GM12878 (cell line): Measurements from ENCODE around the gene PEAR1. TPM values are rescaled to one million over a fixed set of nuclear protein-coding genes. Genes with fewer than 3 reads are reported as not detected.

Source experiments
- ATAC-seq: fragments of 200-7000 bp; cut with Tn5 transposase; 3 replicates; pipeline ENCODE4 v1.9.1; 2020; ENCODE audit warnings: mild to moderate bottlenecking, moderate library complexity
- BruUV-seq: library from RNA; stranded (reverse); fragments of 400-500 nt; replicated peaks from 2 replicates; lab custom pipeline; 2021; lab: Mats Ljungman, UMichigan
- CTCF ChIA-PET: fragments of 300-600 bp; sonication (Branson Sonifier 250); formaldehyde crosslinking; extraction: SDS; loops from one replicate; lab custom pipeline; 2021; ENCODE audit warnings: inconsistent platforms; lab: Yijun Ruan, JAX
- POLR2A ChIA-PET: fragments of 350-600 bp; formaldehyde crosslinking; extraction: SDS; loops from one replicate; lab custom pipeline; 2021; ENCODE audit warnings: inconsistent platforms; lab: Charles Lee
- RAD21 ChIA-PET: fragments of 300-600 bp; sonication (Branson Sonifier 250); formaldehyde crosslinking; loops from one replicate; lab custom pipeline; 2023; ENCODE audit warnings: antibody characterized with exemption; ENCODE audit not compliant: unreplicated experiment; lab: Charles Lee
- SMC1A ChIA-PET: fragments of 300-600 bp; sonication (Branson Sonifier 250); formaldehyde crosslinking; loops from one replicate; lab custom pipeline; 2023; ENCODE audit not compliant: unreplicated experiment, uncharacterized antibody; lab: Charles Lee
- DNase-seq: peaks from one replicate; pipeline ENCODE4 v3.0.0-alpha.2; 2011; ENCODE audit warnings: low read depth, low spot score
- FAIRE-seq: peaks from 3 replicates; lab custom pipeline; 2011; peaks lifted over from hg19 to GRCh38; lab: Jason Lieb, UNC
- H2AFZ ChIP-seq: 2 replicates; pipeline ENCODE4 v1.6.0; 2011; ENCODE audit warnings: low read depth, low read length, control low read depth; ENCODE audit not compliant: control insufficient read depth
- H3K27ac ChIP-seq: 2 replicates; pipeline ENCODE4 v1.5.1; 2011; ENCODE audit warnings: control low read depth; ENCODE audit not compliant: control insufficient read depth, insufficient read depth
- H3K27me3 ChIP-seq, 2 experiments: replicated peaks in 1 of 2; 2 replicates each; pipeline versions ENCODE4 v1.6.0 to v1.6.1; 2011; ENCODE audit warnings: low read length in 1 of 2; ENCODE audit not compliant: control insufficient read depth in 2 of 2, insufficient read depth in 2 of 2
- H3K36me3 ChIP-seq, 2 experiments: 2 replicates each; pipeline ENCODE4 v1.5.1; 2011; ENCODE audit warnings: low read length in 1 of 2; ENCODE audit not compliant: control insufficient read depth in 2 of 2, insufficient read depth in 2 of 2
- H3K4me1 ChIP-seq: 2 replicates; pipeline ENCODE4 v1.6.1; 2011; ENCODE audit warnings: mild to moderate bottlenecking, low read length, moderate library complexity, mixed read lengths; ENCODE audit not compliant: control insufficient read depth, insufficient read depth
- H3K4me2 ChIP-seq: 2 replicates; pipeline ENCODE4 v1.6.0; 2011; ENCODE audit warnings: control low read depth; ENCODE audit not compliant: control insufficient read depth, insufficient read depth
- H3K4me3 ChIP-seq: fragments of 200-600 bp; sonication (generic); 2 replicates; pipeline ENCODE4 v1.5.1; 2016
- H3K79me2 ChIP-seq: 2 replicates; pipeline ENCODE4 v1.6.0; 2011; ENCODE audit warnings: low read length; ENCODE audit not compliant: control insufficient read depth, insufficient read depth
- H3K9ac ChIP-seq: 2 replicates; pipeline ENCODE4 v1.8.0; 2011; ENCODE audit warnings: low read length, control low read depth, mixed read lengths; ENCODE audit not compliant: control insufficient read depth, insufficient read depth
- H3K9me3 ChIP-seq: replicated peaks from 3 replicates; pipeline ENCODE4 v1.5.1; 2011; ENCODE audit warnings: mild to moderate bottlenecking, low read length; ENCODE audit not compliant: control insufficient read depth, insufficient read depth
- H4K20me1 ChIP-seq: 2 replicates; pipeline ENCODE4 v1.6.0; 2011; ENCODE audit not compliant: control insufficient read depth, insufficient read depth
- EED ChIP-seq: sonication (generic); IDR thresholded peaks from 2 replicates; pipeline ENCODE4 v1.6.1; 2016; ENCODE audit warnings: antibody characterized with exemption, low read depth
- FOXK2 ChIP-seq: fragments of 450-650 bp; IDR thresholded peaks from 2 replicates; pipeline ENCODE4 v1.6.1; 2017; ENCODE audit warnings: mild to moderate bottlenecking, moderate library complexity
- HDGF ChIP-seq: fragments of 450-650 bp; IDR thresholded peaks from 2 replicates; pipeline ENCODE4 v1.6.1; 2016; ENCODE audit warnings: antibody characterized with exemption
- NFIC ChIP-seq: IDR thresholded peaks from 2 replicates; pipeline ENCODE4 v1.6.1; 2012; ENCODE audit warnings: low read depth, mild to moderate bottlenecking, inconsistent platforms, low read length, moderate library complexity
- NFYA ChIP-seq: IDR thresholded peaks from 2 replicates; pipeline ENCODE4 v1.6.1; 2011; ENCODE audit warnings: low read depth, mild to moderate bottlenecking, low read length, improper control_type of control experiment, borderline replicate concordance
- PBX3 ChIP-seq: IDR thresholded peaks from 2 replicates; pipeline ENCODE4 v1.6.1; 2011; ENCODE audit warnings: mild to moderate bottlenecking, low read depth, low read length, moderate library complexity; ENCODE audit not compliant: insufficient replicate concordance
- POLR2A ChIP-seq: IDR thresholded peaks from 2 replicates; pipeline ENCODE4 v1.6.1; 2011; ENCODE audit warnings: low read depth, mild to moderate bottlenecking, low read length
- POU2F2 ChIP-seq: IDR thresholded peaks from 3 replicates; pipeline ENCODE4 v1.6.1; 2011; ENCODE audit warnings: low read depth, mild to moderate bottlenecking, low read length, borderline replicate concordance
- RAD21 ChIP-seq: IDR thresholded peaks from 2 replicates; pipeline ENCODE4 v1.6.1; 2011; ENCODE audit warnings: mild to moderate bottlenecking, low read depth, low read length, moderate library complexity; ENCODE audit not compliant: insufficient read depth
- RELA ChIP-seq: fragments of 450-650 bp; IDR thresholded peaks from 2 replicates; pipeline ENCODE4 v1.8.0; 2014; ENCODE audit warnings: borderline replicate concordance; ENCODE audit not compliant: partially characterized antibody
- SMC3 ChIP-seq: IDR thresholded peaks from 2 replicates; pipeline ENCODE4 v1.6.1; 2011; ENCODE audit warnings: low read length, improper control_type of control experiment, borderline replicate concordance
- SP1 ChIP-seq: IDR thresholded peaks from one replicate; pipeline ENCODE4 v1.6.1; 2011; ENCODE audit warnings: low read depth, low read length
- SRF ChIP-seq, 2 experiments: IDR thresholded peaks; 2 replicates each; pipeline ENCODE4 v1.6.1; 2011; ENCODE audit warnings: low read depth in 2 of 2, low read length in 2 of 2, mild to moderate bottlenecking in 1 of 2, moderate library complexity in 1 of 2
- SUPT20H ChIP-seq: IDR thresholded peaks from 2 replicates; pipeline ENCODE4 v1.6.1; 2011; ENCODE audit warnings: low read depth, mild to moderate bottlenecking, low read length, moderate library complexity, borderline replicate concordance; ENCODE audit not compliant: control insufficient read depth
- TCF7 ChIP-seq: IDR thresholded peaks from 2 replicates; pipeline ENCODE4 v1.6.1; 2014; ENCODE audit warnings: antibody characterized with exemption, borderline replicate concordance
- ZNF384 ChIP-seq: IDR thresholded peaks from 2 replicates; pipeline ENCODE4 v1.6.1; 2012; ENCODE audit warnings: low read depth, mild to moderate bottlenecking, low read length, improper control_type of control experiment, borderline replicate concordance
- WGBS: methylation state at CpG from one replicate; pipeline ENCODE4 v1.1.6; 2016; ENCODE audit warnings: low lambda C conversion rate; ENCODE audit not compliant: insufficient replicate concordance, insufficient coverage; ENCODE audit errors: missing lambda C conversion rate; 5-methylcytosine and 5-hydroxymethylcytosine counted together
- in situ Hi-C: fragments of 300-500 bp; cut with MboI; formaldehyde crosslinking; loops from 9 replicates; pipeline ENCODE4 v1.14.3; 2018; ENCODE audit warnings: mixed read lengths
- intact Hi-C: fragments of 100-400 bp; cut with micrococcal nuclease; formaldehyde crosslinking; loops from one replicate; pipeline ENCODE4 v1.14.2; 2022; ENCODE audit not compliant: unreplicated experiment
- polyA plus RNA-seq, 11 experiments: library from polyadenylated mRNA; depleted of rRNA in 4 of 11; unstranded in 6 of 11; stranded (reverse) in 5 of 11; fragments of >200 nt; fragmentation: Nextera tagmentation in 4 of 11; fragmentation: Illumina TruSeq in 1 of 11; extraction: Ambion mirVana in 4 of 11; extraction: Trizol in 1 of 11; gene quantifications; 1 replicate in 1 of 11; 2 replicates in 10 of 11; pipeline versions ENCODE4 v1.2.1 to v1.2.3, GENCODE V29; 2011 to 2016; ENCODE audit warnings: inconsistent platforms in 2 of 11, missing spikeins in 2 of 11, low read depth in 1 of 11
- total RNA-seq, 4 experiments: library from RNA; depleted of rRNA in 3 of 4; stranded (reverse); fragments of >200 nt in 3 of 4; fragmentation: Illumina TruSeq in 1 of 4; extraction: Trizol in 1 of 4; gene quantifications; 2 replicates each; pipeline versions ENCODE4 v1.2.1 to v1.2.3, GENCODE V29; 2013 to 2021
- TF ChIP-seq, protein P1 (sequence below): IDR thresholded peaks from 2 replicates; pipeline ENCODE4 v1.6.1; 2011; ENCODE audit warnings: low read depth, low read length, improper control_type of control experiment, borderline replicate concordance
- TF ChIP-seq, protein P2 (sequence below): fragments of 150-350 bp; IDR thresholded peaks from 2 replicates; pipeline ENCODE4 v1.6.1; 2016; ENCODE audit warnings: low read depth, low read length

PEAR1 gene
- total and polyA plus RNA-seq, 10 of the 15 experiments (the other 5 are each of a cell fraction or from before 2014, with no cell fraction given), result not detected

DNA sequence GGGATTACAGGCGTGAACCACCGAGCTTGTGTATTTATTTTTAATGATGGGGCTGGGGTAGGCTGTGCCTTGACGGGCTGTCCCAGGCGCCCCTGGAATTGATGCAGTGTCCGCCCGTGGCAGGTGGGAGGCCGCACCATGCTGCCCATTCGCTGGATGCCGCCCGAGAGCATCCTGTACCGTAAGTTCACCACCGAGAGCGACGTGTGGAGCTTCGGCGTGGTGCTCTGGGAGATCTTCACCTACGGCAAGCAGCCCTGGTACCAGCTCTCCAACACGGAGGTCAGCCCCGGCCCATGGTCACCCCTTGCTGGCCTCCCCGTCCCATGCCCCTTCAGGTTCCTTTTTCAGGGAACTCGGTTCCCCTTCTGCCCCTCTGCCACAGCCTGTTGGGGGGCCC is 13.6 kb upstream of the PEAR1 start:
- DNase-seq, result no peak
- Histone ChIP-seq H3K79me2 (no peaks in the 10 kb centered on the region), H3K36me3 (no peaks in the 10 kb centered on the region), H3K4me2 (no peak overlapping the region), H3K4me1 (no peaks in the 10 kb centered on the region), H3K9me3 (no peaks in the 10 kb centered on the region), H3K4me3 (no peak overlapping the region), H3K27me3 (peaks cover 0 to 13% of the 10 kb centered on the region in 2 experiments; a peak in 3 of 4 replicates), H3K27ac (no peak overlapping the region), H4K20me1 (no peaks in the 10 kb centered on the region), H2AFZ (no peak overlapping the region), H3K9ac (no peak overlapping the region)
- WGBS, result 44% methylated on average over 21 of the region's 21 CpGs
- no TSS peak for BruUV-seq
- intact Hi-C loops (no loop called here), in situ Hi-C loops (no loop called here)
- ChIA-PET RAD21 (no interaction called here), SMC1A (interaction anchor here (1.2 kb wide), 1 partner anchor 9 kb away, joined by 3 read pairs; no protein-coding TSS in a partner anchor), POLR2A (no interaction called here), CTCF (interaction anchor here (1.5 to 2.4 kb wide), 2 partner anchors 11 to 154 kb away, joined by 4 to 13 read pairs; no protein-coding TSS in a partner anchor)
- FAIRE-seq, result no peak
- ATAC-seq, result no peak
- no peak for TF ChIP-seq HDGF
- TF ChIP-seq NFYA, result no peak
- TF ChIP-seq PBX3, result no peak
- TF ChIP-seq TCF7, result no peak
- TF ChIP-seq SMC3, result no peak
- no peak for TF ChIP-seq SRF (IDR thresholded peaks at IDR 0.05; ENCODE audit: low read depth in 2 of 2, low read length in 2 of 2)
- TF ChIP-seq NFIC, result no peak
- no peak for TF ChIP-seq RAD21
- no peak for TF ChIP-seq POLR2A
- TF ChIP-seq ZNF384, result no peak
- TF ChIP-seq, protein P1, sequence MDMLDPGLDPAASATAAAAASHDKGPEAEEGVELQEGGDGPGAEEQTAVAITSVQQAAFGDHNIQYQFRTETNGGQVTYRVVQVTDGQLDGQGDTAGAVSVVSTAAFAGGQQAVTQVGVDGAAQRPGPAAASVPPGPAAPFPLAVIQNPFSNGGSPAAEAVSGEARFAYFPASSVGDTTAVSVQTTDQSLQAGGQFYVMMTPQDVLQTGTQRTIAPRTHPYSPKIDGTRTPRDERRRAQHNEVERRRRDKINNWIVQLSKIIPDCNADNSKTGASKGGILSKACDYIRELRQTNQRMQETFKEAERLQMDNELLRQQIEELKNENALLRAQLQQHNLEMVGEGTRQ, result no peak
- TF ChIP-seq, protein P2, sequence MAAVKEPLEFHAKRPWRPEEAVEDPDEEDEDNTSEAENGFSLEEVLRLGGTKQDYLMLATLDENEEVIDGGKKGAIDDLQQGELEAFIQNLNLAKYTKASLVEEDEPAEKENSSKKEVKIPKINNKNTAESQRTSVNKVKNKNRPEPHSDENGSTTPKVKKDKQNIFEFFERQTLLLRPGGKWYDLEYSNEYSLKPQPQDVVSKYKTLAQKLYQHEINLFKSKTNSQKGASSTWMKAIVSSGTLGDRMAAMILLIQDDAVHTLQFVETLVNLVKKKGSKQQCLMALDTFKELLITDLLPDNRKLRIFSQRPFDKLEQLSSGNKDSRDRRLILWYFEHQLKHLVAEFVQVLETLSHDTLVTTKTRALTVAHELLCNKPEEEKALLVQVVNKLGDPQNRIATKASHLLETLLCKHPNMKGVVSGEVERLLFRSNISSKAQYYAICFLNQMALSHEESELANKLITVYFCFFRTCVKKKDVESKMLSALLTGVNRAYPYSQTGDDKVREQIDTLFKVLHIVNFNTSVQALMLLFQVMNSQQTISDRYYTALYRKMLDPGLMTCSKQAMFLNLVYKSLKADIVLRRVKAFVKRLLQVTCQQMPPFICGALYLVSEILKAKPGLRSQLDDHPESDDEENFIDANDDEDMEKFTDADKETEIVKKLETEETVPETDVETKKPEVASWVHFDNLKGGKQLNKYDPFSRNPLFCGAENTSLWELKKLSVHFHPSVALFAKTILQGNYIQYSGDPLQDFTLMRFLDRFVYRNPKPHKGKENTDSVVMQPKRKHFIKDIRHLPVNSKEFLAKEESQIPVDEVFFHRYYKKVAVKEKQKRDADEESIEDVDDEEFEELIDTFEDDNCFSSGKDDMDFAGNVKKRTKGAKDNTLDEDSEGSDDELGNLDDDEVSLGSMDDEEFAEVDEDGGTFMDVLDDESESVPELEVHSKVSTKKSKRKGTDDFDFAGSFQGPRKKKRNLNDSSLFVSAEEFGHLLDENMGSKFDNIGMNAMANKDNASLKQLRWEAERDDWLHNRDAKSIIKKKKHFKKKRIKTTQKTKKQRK, result no peak
- no peak for TF ChIP-seq EED
- TF ChIP-seq SP1, result no peak
- TF ChIP-seq POU2F2, result no peak
- no peak for TF ChIP-seq SUPT20H
- no peak for TF ChIP-seq FOXK2
- no peak for TF ChIP-seq RELA
- TF ChIP-seq, all 136 proteins: peak for 0
